ENCODE results near the gene PHACTR3.
A peak's percentile ranks its signal among the peaks of the same experiment; 100 is the strongest.

The PHACTR3 gene

GRCh38 chr20:59668926-59669850, 64.8 kb downstream of the PHACTR3 start:
- FAIRE-seq = no peak
- DNase-seq (ENCODE audit: low spot score) = no peak

- no peak for DNase-seq (ENCODE audit: low spot score)
- no peak for FAIRE-seq
Observed at GRCh38 chr20:59670786-59671492, 66.6 kb downstream of the PHACTR3 start.

- DNase-seq (ENCODE audit: low spot score) (no peak), FAIRE-seq (no peak)
Observed at GRCh38 chr20:59671661-59672471, 67.5 kb downstream of the PHACTR3 start.

GRCh38 chr20:59672576-59672975, 68.2 kb downstream of the PHACTR3 start:
- FAIRE-seq (no peak), DNase-seq (ENCODE audit: low spot score) (no peak)

- FAIRE-seq = no peak
- no peak for DNase-seq (ENCODE audit: low spot score)
Observed at GRCh38 chr20:59673288-59673997, 69.1 kb downstream of the PHACTR3 start.

- DNase-seq (ENCODE audit: low spot score) (no peak), FAIRE-seq (no peak)
Observed at GRCh38 chr20:59673998-59674445, 69.7 kb downstream of the PHACTR3 start.

GRCh38 chr20:59676126-59676850, 71.9 kb downstream of the PHACTR3 start:
- DNase-seq (ENCODE audit: low spot score) (no peak), FAIRE-seq (no peak)

- FAIRE-seq (no peak), DNase-seq (ENCODE audit: low spot score) (no peak)
Observed at GRCh38 chr20:59676851-59677182, 72.5 kb downstream of the PHACTR3 start.

- DNase-seq (ENCODE audit: low spot score) (no peak), FAIRE-seq (no peak)
Observed at GRCh38 chr20:59677586-59677985, 73.2 kb downstream of the PHACTR3 start.

GRCh38 chr20:59678288-59678687, 73.9 kb downstream of the PHACTR3 start:
- FAIRE-seq = no peak
- DNase-seq (ENCODE audit: low spot score) = no peak

- FAIRE-seq = no peak
- no peak for DNase-seq (ENCODE audit: low spot score)
Observed at GRCh38 chr20:59678951-59679350, 74.6 kb downstream of the PHACTR3 start.

GRCh38 chr20:59680148-59680650, 75.9 kb downstream of the PHACTR3 start:
- FAIRE-seq = no peak
- no peak for DNase-seq (ENCODE audit: low spot score)

- DNase-seq (ENCODE audit: low spot score) (no peak), FAIRE-seq (no peak)
Observed at GRCh38 chr20:59680852-59681251, 76.5 kb downstream of the PHACTR3 start.

- no peak for FAIRE-seq
- DNase-seq (ENCODE audit: low spot score) = no peak
Observed at GRCh38 chr20:59682603-59683002, 78.3 kb downstream of the PHACTR3 start.

GRCh38 chr20:59683181-59683580, 78.8 kb downstream of the PHACTR3 start:
- DNase-seq (ENCODE audit: low spot score) = no peak
- FAIRE-seq = no peak

GRCh38 chr20:59684685-59685242, 80.4 kb downstream of the PHACTR3 start:
- FAIRE-seq = no peak
- DNase-seq (ENCODE audit: low spot score) = no peak

GRCh38 chr20:59686404-59687346, 82.3 kb downstream of the PHACTR3 start:
- DNase-seq (ENCODE audit: low spot score) = no peak
- FAIRE-seq = peak; percentile 99

GRCh38 chr20:59688356-59688755, 84.0 kb downstream of the PHACTR3 start:
- DNase-seq (ENCODE audit: low spot score) = no peak
- no peak for FAIRE-seq

- FAIRE-seq = no peak
- DNase-seq (ENCODE audit: low spot score) = no peak
Observed at GRCh38 chr20:59688999-59689398, 84.7 kb downstream of the PHACTR3 start.
